ENCODE results near the gene STK35. TPM values are rescaled to one million over a fixed set of nuclear protein-coding genes. Genes with fewer than 3 reads are reported as not detected.

Gene STK35
- total and polyA plus RNA-seq, 2 donors (not counting 3 experiments of a cell fraction or from before 2014, with no cell fraction given) = 10.2 to 17.5 TPM

DNA sequence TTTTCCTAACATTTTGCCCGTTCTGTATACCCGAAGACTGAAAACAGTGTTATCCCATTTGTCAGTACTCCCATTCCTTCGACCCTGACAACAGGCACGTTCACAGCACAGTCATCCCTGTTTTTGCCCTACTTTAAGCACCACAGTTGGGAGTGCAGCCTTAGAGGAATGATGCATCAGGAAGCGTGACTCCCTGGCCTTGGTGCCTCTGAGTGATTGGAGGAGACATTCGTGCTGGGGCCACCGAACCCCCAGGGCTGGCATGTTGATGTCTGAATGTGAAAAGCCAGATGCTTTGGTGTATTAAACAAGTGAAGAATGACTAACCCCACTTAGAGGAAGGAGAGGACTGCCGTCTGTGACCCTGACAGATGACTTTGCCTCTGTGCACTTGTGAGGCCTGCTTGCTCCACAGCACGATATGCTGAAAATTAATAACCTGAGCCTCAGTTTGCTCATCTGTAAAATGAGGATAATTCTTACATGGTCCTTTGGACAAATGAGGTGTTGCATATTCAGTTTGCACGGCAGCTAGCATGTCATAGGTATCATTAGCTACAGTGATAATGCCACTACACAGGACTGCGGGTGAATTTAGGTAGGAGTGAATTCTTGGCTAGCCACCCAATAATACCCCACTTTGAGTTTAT, 36.0 kb downstream of the STK35 start:
- no peak for TF ChIP-seq MYC (IDR thresholded peaks at IDR 0.05; ENCODE audit: low read depth, low read length)
- TF ChIP-seq FOS (IDR thresholded peaks at IDR 0.05; ENCODE audit: borderline replicate concordance, insufficient read depth, low read length) = no peak
- TF ChIP-seq JUN (IDR thresholded peaks at IDR 0.05; ENCODE audit: borderline replicate concordance, insufficient read depth, insufficient read length, low read depth) = no peak
- TF ChIP-seq POLR2A (IDR thresholded peaks at IDR 0.05; ENCODE audit: low read depth, low read length) = no peak
- TF ChIP-seq EZH2 (IDR thresholded peaks at IDR 0.05; ENCODE audit: borderline replicate concordance, low read depth, low read length, severe bottlenecking) = no peak
- no peak for TF ChIP-seq GATA2 (IDR thresholded peaks at IDR 0.05; ENCODE audit: insufficient read depth, insufficient read length, low read depth, low read length)
- no peak for TF ChIP-seq POLR2AphosphoS5 (IDR thresholded peaks at IDR 0.05; ENCODE audit: insufficient read depth, low read depth, low read length)
- TF ChIP-seq, protein P1, sequence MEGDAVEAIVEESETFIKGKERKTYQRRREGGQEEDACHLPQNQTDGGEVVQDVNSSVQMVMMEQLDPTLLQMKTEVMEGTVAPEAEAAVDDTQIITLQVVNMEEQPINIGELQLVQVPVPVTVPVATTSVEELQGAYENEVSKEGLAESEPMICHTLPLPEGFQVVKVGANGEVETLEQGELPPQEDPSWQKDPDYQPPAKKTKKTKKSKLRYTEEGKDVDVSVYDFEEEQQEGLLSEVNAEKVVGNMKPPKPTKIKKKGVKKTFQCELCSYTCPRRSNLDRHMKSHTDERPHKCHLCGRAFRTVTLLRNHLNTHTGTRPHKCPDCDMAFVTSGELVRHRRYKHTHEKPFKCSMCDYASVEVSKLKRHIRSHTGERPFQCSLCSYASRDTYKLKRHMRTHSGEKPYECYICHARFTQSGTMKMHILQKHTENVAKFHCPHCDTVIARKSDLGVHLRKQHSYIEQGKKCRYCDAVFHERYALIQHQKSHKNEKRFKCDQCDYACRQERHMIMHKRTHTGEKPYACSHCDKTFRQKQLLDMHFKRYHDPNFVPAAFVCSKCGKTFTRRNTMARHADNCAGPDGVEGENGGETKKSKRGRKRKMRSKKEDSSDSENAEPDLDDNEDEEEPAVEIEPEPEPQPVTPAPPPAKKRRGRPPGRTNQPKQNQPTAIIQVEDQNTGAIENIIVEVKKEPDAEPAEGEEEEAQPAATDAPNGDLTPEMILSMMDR (IDR thresholded peaks at IDR 0.05; ENCODE audit: extremely low read depth in 1 of 2, insufficient read depth in 1 of 2, low read depth in 1 of 2, low read length in 2 of 2) = no peak
- TF ChIP-seq, protein P2, sequence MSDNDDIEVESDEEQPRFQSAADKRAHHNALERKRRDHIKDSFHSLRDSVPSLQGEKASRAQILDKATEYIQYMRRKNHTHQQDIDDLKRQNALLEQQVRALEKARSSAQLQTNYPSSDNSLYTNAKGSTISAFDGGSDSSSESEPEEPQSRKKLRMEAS (IDR thresholded peaks at IDR 0.05; ENCODE audit: insufficient read depth, insufficient read length) = no peak
- ChIA-PET CTCF (interaction anchor here (1.4 to 2.0 kb wide), 2 partner anchors 16 to 35 kb away, joined by 3 to 7 read pairs; no protein-coding TSS in a partner anchor), POLR2A (no interaction called here)
- FAIRE-seq (no peak), DNase-seq (ENCODE audit: low read depth, low spot score) (no peak)
- Histone ChIP-seq H3K9me3 (replicated peaks; ENCODE audit: control insufficient read depth, insufficient read depth, low read length) (no peaks in the 10 kb centered on the region), H3K27ac (ENCODE audit: insufficient read depth, low read depth, low read length) (no peak overlapping the region), H3K36me3 (ENCODE audit: control insufficient read depth in 2 of 2, extremely low read depth in 1 of 2, insufficient read depth in 2 of 2, low read length in 2 of 2) (no peaks in the 10 kb centered on the region), H3K4me2 (ENCODE audit: insufficient read depth, low read length) (no peak overlapping the region), H3K9ac (replicated peaks; ENCODE audit: extremely low read depth, insufficient read depth, low read length) (no peak overlapping the region), H3K9me1 (replicated peaks; ENCODE audit: control insufficient read depth, extremely low read depth, insufficient read depth, low read length) (no peaks in the 10 kb centered on the region), H4K20me1 (replicated peaks; ENCODE audit: control insufficient read depth, extremely low read depth, insufficient read depth, low read length) (no peaks in the 10 kb centered on the region), H2AFZ (ENCODE audit: low read depth, low read length) (no peak overlapping the region), H3K27me3 (ENCODE audit: control insufficient read depth in 2 of 2, insufficient read depth in 2 of 2, low read length in 2 of 2) (no peaks in the 10 kb centered on the region), H3K79me2 (ENCODE audit: control insufficient read depth, insufficient read depth, low read length) (peaks cover 33% of the 10 kb centered on the region), H3K4me1 (ENCODE audit: control insufficient read depth, extremely low read depth, insufficient read depth, low read length) (no peaks in the 10 kb centered on the region), H3K4me3 (replicated peaks in 1 of 3; ENCODE audit: insufficient read depth in 1 of 3, low read depth in 1 of 3, low read length in 3 of 3) (no peak overlapping the region)
- dilution Hi-C loops (cut with MboI; ENCODE audit: extremely low pct_ligation_motif_present, low sequenced_read_pairs) = no loop called here
- intact Hi-C loops (cut with micrococcal nuclease) = no loop called here
- BruUV-seq (replicated peaks) = no TSS peak

Measured in endothelial cell of umbilical vein (primary cell).